HT-29 (cell line): ENCODE results near the gene C18orf32. TPM values are rescaled to one million over a fixed set of nuclear protein-coding genes. Genes with fewer than 3 reads are reported as not detected.
"Not testable (repeated sequence)": the region's sequence is repeated elsewhere in the genome, so short reads cannot be mapped to it uniquely, and the experiment has no call there.

Experiments used
- DNase-seq: peaks from one replicate; pipeline ENCODE4 v3.0.0-alpha.2; 2015; ENCODE audit warnings: low spot score
- total RNA-seq: library from RNA; depleted of rRNA; stranded (reverse); fragments of >200 nt; shearing (Covaris generic); gene quantifications from 2 replicates; pipeline ENCODE4 v1.2.3, GENCODE V29; 2014

C18orf32 gene
- total RNA-seq, 1 experiment from 2014 or later = 7.1 TPM

DNA sequence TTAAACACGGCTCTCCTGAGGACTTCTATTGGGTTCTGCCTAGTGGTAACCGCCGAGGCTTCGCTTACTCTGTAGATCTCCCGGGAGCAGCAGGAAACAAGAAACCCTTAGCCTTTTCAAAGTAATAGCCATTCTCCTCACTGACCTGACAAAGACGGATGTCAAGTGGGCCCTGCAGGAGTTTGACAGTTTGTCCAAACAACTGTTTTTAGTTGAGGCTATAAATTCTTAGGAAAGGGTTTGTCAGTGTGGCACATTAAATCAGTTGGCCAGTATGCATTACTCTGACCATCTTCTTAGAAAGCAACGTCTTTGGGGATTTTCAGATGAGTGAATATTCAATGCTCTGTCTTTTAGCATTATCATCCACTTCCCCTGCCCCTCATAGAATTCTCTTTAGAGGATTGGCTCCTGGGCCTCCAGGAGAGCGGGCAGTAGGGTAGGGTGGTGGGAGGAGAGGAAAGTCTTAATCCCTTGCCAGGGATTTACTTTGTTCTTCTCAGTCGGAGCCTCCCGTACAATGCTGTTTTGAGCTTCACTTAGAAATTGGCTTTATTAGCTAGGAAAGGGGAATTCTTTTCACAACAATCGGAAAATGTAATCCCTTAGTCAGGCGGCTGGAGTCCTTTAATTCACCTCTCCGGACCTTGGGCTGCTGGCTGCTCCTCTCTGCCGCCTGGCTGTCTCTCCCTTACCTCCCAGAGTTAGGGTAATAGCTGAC is 13.3 kb upstream of the C18orf32 start:
- DNase-seq = no peak

DNA sequence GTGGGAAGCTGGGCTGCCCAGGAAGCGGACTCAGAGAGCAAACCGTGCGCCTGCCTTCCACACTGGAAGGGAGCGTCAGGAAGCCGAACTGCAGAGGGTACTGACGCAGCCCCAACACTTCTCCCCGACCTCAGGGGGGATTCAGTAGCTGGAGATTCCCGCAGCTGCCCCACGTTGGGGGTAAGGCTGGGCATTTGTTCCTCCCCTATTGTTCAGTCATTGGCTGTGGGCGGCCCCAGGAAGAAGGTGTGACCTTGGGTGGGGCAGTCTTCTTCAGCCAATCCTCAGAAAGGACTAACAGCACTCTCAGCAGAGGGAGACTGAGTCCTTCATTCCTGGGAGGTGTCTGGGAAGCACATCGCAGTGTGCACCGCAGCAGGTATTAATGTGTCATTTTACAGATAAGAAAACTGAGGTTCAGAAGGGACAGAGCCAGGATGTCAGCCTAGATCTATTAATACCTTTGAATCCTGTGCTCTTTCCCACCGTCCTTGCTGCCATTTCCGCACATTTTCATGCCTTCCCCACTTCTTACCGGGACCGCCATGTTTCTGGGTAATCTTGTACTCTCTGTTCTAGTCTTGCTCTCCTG is 12.1 kb upstream of the C18orf32 start:
- no peak for DNase-seq

DNA sequence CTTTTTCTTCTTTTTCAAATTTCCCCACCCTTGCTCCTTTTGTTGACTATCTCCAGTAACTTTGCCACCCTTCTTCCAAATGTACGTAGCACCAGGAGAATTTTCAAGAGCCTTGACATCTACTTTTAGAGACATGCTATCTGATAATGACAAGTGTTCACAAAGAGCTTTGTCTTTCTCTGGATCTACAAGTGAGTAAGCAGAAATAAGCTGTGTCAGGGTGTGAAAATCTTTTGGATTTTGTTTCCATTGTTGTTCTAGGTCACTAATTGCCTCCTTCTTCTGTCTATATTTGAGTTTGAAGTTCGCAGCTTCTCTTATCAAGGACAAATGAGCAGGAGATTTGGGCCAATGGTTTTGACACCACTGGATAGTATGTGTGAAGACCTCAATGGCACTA is 8.4 kb upstream of the C18orf32 start:
- no peak for DNase-seq

GRCh38 chr18:49495076-49495475 is 8.0 kb upstream of the C18orf32 start:
- no peak for DNase-seq

DNA sequence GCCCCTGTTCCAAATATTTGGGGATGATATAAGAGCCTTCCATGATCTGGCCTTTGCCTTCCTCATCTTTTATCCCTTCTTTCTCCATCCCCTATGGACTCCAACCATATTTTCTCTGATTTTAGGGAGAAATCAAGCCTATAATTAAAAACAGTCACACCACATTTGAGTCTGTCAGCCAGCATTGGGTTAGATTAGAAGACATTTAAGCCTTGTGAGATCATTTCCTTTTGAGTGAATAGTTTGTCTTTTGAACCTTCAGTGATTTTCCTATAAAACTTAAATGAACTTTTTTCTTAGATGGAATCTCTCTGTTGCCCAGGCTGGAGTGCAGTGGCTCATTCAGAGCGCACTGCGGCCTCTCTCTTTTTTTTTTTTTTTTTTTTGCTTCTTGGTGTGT is 7.6 kb upstream of the C18orf32 start:
- DNase-seq = no peak

GRCh38 chr18:49492694-49493033 is 5.6 kb upstream of the C18orf32 start:
- DNase-seq = no peak

GRCh38 chr18:49491857-49492693 is 5.0 kb upstream of the C18orf32 start, which contains the start of gene RPL17:
Gene RPL17 (minus strand): TSS chr18:49492465.
- peak; percentile 95 for DNase-seq

DNA sequence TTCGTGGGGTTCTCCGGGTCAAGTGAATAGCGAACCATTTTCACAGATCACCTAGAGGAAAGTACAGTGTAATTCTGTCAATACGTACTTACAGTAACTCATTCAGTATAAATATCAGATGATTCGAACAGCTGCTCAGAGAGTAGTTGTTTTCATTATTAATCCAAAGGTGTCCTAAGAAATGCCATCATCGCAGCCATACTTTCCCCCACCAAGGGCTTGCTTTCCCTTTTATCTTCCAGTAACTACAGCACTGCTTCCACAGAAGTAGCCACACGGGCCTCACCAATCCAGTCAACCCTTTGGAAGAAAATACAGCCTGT is 4.5 kb upstream of the C18orf32 start:
- no peak for DNase-seq

GRCh38 chr18:49490246-49490762 is 3.3 kb upstream of the C18orf32 start:
- no peak for DNase-seq

DNA sequence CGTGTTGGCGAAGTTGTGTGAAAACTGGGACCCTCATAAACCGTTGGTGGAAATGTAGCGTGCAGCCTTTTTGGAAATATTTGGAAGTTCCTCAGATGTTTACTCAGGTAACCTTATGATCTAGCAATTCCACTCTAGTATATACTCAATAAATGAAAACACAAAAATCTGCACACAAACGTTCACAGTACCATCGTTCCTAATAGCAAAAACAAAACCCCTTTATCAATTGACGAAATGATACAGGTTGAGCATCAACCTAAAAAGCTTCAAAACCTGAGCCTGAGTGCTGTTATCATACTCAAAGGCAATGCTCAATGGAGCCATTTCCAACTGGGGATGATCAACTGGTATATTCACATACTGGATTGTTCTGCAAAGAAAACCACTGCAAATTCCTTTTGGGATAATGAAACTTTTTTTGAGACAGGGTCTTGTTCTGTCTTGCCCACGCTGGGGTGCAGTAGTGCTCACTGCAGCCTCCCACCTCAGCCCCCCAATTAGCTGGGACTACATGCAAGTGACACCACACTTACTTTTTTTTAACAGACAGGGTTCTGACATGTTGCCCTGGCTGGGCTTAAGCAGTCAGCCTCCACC is 777 bp upstream of the C18orf32 start:
- DNase-seq = no peak

GRCh38 chr18:49486606-49486952 is 455 bp downstream of the C18orf32 start:
- DNase-seq = peak; percentile 38

DNA sequence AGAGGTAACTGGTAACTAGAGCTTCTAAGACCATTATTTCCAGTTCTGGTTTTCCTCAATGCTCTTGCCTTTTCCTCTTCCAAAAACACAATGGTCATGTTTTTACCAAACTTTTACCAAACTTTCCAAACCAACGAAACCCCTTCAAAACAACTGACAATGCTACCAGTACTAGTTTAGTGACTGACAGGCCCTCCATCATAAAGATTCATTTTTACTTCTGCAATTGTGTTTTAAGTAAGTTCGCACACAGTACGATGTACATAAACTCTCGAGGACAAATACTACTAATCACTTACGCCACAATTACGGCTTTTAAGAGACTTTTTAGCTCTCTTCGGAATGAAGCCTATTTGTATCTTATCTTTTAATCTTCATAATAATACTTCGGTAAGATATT is 900 bp downstream of the C18orf32 start:
- no peak for DNase-seq

DNA sequence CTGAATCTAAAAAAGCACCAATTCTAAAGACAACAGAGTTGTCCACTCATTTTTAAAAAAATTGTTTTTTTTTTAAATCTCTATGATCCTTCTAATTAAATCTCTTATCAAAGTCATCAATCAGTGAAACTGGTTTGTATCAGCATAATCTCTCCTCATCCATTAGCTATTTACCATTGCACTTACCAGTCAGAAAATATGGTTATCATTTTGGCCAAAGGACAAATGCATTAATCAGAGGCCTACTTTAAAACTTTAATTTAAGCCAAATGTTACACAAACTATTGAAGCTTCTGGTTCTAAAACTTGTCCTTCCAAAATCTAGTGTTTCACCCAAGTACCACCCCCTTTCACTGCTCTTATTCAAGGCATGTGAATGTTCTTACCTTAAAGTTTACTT is 3.8 kb downstream of the C18orf32 start:
- DNase-seq = no peak

DNA sequence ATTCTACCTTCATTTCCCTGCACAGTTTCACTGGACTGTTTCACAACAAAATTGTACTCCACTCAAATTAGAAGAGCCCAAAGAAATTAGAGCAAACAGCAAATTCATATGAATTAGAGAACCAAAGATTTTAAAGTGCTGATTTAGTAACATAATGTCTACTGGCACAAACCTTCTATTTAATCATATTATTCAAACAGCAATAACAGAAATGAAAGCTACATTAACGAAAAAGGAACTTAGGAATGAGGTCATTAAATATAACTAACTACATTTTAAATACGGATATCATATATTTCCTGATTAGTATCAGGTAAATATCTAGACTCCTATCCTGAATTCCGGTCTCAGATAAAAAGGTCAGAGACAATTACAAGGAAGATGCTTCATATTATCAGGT is 5.1 kb downstream of the C18orf32 start:
- no peak for DNase-seq

DNA sequence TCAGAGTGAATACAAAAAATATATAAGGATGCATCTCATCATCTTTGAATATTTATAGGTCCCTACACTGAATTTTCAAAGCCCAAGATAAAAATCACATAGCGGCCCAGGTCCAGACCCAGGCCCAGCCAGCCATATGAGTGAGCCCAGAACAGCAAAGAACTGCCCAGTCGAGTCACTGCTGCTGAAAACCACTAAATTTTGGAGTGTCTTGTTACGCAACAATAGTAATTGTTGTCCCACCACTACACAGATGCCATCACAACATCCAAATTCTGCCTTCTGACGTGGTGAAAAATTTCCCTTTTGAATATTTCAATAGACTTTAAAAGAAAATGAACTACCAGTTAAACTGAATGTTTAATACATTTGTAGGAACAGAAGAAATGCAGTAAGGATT is 5.7 kb downstream of the C18orf32 start:
- no peak for DNase-seq

GRCh38 chr18:49479381-49480137 is 7.5 kb downstream of the C18orf32 start:
- no peak for DNase-seq

GRCh38 chr18:49476664-49477411 is 10.2 kb downstream of the C18orf32 start:
- DNase-seq = peak; percentile 23

DNA sequence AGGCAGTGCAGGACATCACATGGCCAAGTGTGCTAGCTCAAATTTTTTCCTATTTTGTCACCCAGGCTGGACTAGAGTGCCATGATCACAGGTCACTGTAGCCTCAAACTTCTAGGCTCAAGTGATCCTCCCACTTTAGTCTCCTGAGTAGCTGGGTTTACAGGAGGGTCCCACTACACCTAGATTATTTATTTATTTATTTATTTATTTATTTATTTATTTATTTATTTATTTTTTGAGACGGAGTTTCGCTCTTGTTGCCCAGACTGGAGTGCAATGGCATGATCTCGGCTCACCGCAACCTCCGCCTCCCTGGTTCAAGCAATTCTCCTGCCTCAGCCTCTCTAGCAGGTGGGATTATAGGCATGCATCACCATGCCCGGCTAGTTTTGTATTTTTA is 12.1 kb downstream of the C18orf32 start:
- DNase-seq = not testable (repeated sequence)

GRCh38 chr18:49473721-49474120 is 13.3 kb downstream of the C18orf32 start:
- DNase-seq = no peak

- DNase-seq = no peak
These were observed 14.6 kb downstream of the C18orf32 start for GRCh38 chr18:49472459-49472858.

DNA sequence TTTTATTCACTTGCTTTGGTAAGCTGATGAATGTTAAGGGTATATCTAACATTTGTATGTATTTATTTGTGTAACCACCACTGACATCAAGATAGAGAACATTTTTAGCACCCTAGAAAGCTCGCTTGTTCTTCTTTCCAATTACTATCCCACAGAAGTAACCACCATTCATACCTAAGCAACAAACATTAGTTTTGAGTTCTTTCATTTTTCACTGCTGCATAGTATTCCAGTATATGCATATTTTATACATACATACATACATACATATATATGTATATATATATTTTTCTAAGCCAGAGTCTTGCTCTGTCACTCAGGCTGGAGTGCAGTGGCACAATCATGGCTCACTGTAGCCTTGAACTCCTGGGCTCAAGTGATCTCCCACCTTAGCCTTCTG is 15.5 kb downstream of the C18orf32 start:
- DNase-seq = no peak
